HG03469 (cell line): ENCODE results near the gene ISY1.
"Not testable (repeated sequence)": the region's sequence is repeated elsewhere in the genome, so short reads cannot be mapped to it uniquely, and the experiment has no call there.

Experiments used
- ATAC-seq: cut with Tn5 transposase; IDR thresholded peaks from one replicate; pipeline ENCODE4 v1.9.1; 2021; ENCODE audit warnings: mild to moderate bottlenecking, moderate library complexity, moderate number of reproducible peaks; ENCODE audit not compliant: unreplicated experiment

Gene ISY1

DNA sequence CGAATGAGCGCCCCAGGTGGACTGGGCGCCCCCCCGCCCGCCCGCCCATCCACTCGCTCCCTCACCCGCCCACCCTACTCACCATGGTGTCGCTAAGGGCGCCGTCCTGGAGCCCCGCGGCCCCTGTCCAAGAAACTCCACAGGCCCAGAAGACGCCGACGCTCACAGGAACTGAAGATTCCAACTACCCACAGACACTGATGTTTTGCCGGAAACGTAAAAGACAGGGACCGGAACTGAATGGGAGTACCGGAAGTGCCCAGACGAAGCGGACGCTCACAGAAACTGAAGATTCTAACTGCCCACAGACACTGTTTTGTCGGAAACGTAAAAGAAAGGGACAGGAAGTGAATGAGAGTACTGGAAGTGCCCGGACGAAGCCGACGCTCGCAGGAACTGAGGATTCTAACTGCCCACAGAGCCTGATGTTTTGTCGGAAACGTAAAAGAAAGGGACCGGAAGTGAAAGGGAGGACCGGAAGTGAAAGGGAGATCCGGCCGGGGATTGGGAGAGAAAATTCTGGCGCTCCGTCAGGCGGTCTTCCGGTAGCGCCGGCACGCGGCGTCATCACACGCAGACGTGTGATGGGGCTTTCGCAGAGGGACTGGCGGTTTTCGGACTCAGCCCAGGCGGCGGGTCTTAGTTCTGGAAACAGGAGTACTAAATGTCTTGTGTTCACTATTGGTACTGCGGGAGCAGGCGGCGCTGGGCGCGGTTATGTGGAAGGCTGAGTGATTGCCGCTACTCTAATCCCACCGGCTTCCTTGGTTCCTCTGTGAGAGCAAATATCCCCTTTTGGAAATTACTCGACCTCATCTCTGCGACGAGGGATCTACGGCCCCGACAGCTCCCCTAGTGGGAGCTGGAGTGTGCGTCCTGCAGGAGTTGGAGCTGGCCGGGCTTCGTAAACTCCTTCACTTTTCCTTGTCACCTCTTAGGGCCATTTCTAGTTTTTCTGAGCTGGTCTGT lies at the start of gene ISY1:
Gene ISY1 (minus strand): TSS at position 173 of the 969 bp plus-strand sequence. CDS start 88 bp downstream, at position 85.
- ATAC-seq: peak; percentile 48

DNA sequence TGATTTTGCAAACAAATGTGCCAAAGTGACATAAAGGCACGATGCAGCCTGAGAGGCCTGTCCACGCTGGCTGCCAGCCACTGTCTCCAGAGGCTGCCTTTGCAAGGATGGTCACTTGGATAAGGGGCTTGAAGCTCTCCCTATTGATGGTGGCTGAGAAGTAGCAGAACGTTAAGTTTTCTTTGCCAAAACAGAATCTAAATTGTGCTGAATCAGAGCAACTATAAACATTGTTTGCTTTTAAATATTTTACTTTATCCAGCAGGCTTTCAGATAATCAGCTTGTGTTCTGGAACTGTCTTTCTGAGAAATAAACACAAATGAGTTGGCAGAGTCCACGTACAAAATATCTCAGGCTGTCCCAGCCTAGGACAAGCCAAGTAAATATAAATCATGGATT lies 46.6 kb upstream of the ISY1 start:
- no peak for ATAC-seq

DNA sequence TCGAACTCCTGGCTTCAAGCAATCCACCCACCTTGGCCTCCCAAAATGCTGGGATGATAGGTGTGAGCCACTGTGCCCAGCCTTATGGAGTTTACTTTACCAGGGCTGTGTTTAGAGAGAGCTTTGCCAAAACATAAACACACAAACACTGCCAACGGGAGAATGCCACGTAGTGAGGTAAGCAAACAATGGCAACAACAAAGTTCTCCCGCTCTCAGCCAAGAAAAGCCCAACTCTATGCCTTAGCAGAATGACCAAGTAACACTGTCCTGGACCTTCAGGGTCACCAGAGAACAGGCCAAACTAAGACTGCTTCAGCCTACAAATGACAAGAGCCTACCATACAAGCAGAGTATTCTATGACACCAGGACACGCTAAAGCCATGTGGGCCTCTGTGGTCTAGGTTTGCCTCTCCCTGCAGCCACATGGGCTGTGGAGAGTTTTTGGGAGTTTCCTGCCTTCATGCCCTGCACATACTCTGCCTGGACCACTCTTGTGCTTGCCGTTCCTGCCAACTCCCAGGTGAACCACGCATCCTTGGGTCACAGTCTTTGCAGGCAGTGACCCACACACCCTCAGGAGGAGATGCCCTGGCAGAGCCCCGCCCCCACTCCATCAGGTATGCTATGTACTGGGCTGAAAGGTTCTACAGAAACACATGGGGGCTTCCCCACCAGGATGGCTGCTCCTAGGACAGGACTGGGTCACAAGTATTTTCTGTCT lies 44.4 kb upstream of the ISY1 start:
- no peak for ATAC-seq

DNA sequence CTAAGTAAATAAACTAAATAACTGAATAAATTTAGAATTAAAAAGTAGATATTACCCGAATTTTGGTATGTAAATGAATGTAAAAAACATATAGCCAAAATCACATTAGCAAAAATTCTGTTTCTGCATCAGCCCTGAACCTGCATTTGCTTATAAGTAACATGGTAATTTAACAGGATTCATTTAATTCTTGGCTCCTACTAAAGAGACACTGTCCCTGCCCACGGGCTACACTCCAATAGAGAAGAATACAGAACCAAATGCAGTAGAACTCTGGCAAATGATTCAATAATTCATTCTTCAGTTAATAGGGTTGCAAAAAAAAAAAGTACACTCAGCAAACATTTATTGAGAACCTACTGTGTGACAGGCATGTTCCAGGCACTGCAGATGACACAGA lies 43.6 kb upstream of the ISY1 start:
- ATAC-seq: no peak

DNA sequence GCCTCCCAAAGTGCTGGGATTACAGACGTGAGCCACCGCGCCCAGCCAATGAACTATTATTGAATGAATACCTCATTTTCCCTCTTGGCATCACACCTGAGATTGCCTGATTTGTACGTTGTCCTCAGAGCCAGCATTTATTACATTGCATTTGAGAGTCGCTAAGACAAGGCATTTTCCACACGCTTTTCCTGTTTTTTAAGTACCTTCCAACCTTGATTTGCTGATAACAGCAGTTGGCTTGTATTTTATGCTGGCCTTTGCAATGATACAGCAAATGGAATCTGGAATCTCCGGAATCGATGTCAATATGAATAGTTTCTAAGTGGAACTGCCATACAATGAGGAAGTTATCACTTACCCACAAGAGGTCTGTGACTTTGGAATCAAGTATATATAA lies 38.5 kb upstream of the ISY1 start:
- no peak for ATAC-seq

DNA sequence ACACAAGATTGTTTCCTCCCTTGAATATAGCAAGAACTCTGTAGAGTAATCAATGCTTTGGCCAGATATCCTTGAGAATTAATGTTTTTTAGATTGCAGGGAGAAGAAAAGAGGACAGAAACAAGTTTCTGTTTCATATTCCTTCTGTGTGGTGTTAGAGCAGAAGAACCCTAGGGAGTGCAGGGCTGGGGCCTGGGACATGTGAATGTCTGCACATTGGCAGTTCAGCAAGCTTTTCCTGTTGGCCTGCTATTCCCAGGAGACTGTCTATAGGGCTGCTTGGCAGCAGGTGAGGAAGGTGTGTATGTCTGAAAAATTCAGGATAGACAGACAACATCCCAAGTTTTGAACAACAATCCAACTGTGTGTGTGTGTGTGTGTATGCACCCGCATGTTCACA lies 36.5 kb upstream of the ISY1 start:
- ATAC-seq: no peak

DNA sequence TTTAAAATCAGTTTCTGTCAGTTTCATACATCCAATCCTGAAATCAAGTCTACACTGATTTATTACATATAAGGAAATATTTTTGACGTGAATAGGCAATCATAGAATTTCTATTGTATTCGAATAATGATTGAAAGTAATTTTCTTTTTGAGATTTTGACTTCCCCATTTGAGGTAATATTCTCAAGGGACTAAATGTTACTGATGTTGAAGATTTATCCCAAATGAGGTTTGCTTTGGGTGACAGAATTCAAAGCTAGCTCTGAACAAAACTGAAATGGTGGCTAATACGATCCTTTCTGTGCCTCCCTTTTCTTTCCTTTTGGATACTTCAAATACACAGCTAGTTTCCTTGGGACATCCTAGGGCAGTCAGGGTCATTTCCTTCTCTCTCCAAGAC lies 35.7 kb upstream of the ISY1 start:
- no peak for ATAC-seq

DNA sequence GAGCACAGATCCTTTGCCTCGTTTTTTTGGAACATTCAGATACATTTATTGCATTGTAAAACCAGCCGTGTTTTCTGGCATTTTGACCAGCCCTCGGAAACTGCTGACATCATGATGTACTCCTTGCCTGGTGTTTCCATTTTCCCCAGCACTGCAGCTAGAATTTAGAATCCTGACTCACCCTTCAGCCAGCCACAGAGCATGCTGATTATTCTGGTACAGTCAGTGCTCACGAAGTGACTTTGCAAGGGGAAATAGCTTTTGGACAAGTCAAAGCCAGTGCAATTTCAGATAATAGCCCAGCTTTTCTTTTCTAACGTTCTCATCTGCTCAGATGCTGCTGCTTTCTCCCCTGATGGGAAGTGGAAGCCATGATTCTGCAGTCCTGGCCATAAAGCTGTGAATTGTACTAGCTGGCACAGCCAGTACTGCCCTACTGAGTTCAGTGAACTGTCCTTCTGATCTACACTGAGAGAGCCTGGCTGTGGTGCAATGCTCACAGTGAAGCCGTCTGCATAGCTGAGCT lies 34.9 kb upstream of the ISY1 start:
- ATAC-seq: no peak

DNA sequence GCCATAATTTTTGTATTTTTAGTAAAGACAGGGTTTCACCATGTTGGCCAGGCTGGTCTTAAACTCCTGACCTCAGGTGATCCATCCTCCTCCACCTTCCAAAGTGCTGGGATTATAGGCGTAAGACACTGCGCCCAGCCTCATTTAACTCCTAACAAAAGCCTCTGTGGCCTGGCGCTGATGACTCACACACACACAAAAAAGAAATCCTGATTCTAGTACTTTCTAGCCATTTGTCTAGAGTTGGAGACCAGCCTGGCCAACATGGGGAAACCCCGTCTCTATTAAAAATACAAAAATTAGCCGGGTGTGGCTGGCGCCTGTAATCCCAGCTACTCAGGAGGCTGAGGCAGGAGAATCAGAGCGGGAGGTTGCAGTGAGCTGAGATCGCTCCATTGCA lies 28.9 kb upstream of the ISY1 start:
- not testable (repeated sequence) for ATAC-seq

DNA sequence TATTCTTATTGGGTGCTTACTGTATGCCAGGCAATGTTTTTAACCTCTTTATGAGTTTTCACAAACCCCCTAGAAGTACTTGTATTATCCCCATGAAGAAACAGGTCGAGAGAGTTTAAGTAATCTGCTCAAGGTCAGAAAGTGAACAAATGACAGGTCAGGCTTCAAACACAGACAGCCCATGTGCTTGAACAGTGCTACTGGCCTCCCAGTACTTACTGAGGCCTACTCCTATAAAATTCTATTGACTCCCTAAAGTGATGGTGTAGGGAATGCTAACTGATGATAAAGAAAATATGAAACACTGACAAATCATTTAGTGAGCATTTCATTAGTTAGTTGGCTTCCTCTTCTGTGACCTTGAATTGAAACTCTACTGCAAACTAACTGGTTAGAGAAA lies 27.0 kb upstream of the ISY1 start:
- no peak for ATAC-seq

DNA sequence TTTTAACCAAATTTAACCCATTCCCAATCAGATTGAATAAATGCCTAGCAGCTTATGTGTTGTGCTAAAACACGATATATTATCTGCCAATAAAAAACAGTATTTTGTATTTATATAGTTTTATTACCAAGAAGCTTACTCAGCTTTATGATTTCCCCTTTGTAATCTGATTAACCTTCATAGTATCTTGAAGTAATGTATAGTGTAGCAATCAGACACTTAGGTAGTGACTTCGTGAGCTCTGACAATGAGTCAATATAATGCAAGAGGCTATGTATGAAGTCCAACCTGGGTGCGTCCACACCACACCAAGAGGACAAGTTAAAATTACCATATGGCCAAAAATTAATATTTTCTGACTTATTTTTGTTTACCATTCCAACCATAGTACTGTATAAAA lies 24.9 kb upstream of the ISY1 start:
- no peak for ATAC-seq

DNA sequence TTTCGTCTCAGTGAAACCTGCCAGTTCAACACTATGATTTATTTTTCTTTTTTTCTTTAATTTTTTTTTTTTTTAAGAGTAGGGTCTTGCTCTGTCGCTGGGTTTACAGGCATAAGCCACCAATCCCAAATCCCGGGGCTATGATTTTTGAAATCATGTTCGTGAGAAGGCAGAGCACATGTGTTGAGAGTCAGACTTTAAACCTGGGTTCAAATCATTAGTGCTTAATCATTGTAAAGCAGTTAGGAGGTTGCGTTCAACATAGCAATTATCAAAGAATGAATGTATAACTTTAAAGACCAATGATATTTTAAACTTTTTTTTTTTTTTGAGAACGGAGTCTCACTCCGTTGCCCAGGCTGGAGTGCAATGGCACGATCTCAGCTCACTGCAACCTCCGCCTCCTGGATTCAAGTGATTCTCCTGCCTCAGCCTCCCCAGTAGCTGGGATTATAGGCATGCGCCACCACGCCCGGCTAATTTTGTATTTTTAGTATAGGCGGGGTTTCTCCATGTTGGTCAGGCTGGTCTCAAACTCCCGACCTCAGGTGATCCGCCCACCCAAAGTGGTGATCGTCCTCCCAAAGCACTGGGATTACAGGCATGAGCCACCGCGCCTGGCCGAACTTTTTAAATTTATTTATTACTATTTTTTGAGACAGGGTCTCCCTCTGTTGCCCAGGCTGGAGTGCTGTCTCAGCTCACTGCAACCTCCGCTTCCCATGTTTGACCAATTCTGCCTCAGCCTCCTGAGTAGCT lies 24.1 kb upstream of the ISY1 start:
- not testable (repeated sequence) for ATAC-seq

DNA sequence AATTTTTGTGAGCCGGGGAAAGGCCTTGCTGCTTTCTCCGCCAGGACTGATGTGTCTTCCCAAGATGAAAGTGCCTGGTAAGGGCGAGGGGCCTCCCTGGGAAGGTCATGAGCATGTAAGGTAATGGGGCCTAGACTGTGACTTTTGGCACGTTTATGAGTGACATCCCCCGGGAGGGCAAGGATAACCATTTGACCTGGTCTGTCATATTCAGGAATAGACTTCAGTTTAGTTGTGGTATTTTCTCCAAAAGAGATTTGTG lies 23.5 kb upstream of the ISY1 start:
- ATAC-seq: no peak

DNA sequence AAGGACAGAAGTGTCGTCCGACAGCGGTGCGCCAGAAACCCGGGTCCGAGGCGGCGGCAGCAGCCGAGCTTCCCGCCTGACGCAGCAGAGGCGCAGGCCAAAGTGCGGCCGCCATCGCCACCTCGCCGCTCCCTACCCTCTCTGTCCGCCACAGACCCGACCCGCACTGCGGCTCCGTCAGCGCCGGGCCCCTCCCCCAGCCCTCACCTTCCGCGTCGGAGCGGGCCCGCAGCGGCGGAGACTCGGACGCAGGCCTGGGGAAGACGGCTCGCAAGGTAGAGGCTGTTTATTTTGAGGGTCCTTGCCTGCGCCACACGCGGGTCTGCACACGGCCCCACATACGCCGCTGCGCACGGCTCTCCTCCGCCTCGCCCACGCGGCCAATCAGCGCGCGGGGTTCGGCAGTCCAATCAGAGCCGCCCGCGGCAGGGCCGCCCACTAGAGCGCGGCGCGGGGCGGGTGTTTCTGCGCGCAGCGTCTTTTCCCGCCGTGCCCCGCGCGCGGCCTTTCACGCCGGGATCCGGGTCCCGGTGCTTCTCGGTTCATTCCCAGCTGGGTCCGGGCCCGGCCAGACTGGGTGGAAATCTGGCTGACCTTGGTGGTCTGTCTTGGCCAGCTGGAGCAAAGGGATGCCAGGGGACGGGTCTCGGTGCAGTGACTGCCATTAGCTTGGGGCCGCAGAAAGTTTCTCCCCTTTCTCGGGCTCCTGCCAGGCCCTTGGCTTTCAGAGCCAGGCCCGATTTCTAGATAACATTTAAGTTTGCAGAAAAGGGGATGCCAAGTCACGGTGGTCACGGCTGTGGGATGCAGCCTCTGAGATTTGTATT lies 22.9 kb upstream of the ISY1 start, which contains the start of gene CNBP:
Gene CNBP (minus strand): TSS at position 328 of the 827 bp plus-strand sequence. CDS start 12,139 bp downstream, outside the sequence.
- peak; percentile 76 for ATAC-seq

DNA sequence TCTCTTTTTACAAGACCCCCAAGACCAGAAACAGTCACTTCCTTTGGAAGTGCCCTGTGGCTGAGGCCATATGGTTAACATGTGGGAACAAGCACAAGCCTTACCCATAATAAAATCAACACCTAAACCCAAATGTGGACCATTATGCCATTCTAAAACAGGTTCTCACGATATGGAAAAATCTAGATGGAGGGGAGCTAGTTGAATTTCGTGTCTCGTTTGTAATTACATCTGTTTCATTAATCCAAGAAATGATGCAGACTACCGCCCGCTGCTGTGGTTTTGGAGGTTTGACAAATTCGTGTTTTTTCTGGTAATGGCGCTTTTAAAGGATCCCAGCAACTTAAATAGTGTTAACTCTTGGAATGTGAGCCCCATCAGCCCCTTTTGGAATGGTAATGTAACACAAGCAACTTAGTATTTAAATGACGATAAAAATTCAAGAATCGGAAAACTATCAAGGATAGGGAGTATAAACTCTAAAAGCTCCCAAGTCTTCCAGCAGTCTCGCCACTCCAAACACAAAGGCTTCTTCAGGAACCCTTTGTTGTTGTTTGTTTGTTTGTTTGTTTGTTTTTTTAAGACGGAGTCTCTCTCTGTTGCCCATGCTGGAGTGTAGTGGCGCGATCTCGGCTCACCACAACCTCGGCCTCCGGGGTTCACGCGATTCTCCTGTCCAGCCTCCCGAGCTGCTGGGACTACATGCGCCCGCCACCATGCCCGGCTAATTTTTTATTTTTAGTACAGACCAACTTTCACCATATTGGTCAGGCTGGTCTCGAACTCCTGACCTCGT lies 21.7 kb upstream of the ISY1 start:
- ATAC-seq: no peak

DNA sequence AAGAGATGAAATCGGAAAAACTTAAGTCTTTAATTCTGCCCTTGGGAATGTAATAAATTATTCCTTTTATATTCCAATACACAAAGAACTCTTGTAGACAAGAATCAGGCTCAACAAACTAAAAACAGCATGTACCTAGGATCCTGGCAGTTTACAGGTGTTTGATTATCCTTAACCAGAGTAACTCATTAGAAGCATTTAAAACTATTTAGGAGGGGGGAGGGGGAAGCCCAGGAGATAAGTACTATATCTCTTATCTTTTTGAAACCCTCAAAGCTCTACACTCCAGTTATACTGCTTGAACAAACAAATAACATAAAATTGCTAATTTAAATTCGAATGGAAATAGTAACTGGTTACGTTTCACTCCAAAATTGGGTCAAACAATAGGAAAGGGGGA lies 21.0 kb upstream of the ISY1 start:
- ATAC-seq: no peak

DNA sequence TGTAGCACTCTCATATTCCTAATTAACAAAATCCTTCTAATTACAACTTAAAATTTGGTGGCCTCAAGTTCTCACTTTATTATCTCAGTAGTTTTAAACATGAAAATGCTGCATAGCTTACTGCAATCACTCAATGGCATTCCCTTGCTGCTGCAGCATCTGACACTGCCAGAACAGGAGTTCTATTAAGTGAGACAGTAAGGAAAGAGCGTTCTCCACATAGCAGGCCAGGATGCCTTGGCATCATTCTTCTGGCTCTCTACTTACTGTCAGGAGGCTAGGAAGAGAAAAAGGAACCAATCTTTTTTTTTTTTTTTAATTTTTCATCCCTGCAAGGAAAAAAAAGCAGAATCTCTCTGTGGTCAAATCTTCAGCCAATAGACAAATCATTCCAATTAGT lies 19.6 kb upstream of the ISY1 start:
- ATAC-seq: no peak

DNA sequence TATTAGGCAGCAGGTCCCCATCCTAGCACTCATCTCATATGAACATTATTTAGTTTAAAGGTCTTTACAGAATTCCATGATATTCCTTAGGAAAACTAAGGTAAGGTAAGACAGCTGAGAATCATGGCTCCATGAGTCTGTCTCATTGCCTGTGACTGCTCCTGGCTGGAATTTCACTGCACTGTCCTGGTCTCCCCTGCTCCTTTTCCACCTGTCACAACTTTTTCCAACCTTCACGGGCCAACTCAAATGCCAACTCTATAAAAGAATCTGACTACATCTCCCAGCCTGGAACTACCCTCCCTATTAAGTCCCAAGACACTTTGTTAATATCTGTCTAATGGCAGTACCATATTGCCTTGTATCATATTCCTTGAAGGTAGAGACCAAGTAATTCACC lies 15.2 kb upstream of the ISY1 start:
- no peak for ATAC-seq

DNA sequence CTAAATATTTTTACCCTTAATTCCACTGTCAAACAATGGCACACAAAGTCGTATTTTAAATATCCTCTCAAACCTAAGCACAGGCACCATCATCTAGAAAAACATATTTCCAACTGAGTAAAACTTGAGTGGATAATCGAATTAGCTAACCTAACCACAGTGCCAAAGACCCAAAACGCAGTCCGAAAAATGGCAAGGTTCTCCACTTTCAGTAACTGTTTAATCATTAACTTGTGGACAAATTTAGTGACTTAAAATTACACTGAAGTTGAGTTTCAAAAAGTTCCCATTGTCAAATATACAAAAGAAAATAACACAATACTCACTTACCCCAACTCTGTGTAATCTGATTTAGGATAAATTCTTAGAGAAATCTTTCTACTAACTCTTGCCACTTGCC lies 12.9 kb upstream of the ISY1 start:
- no peak for ATAC-seq

DNA sequence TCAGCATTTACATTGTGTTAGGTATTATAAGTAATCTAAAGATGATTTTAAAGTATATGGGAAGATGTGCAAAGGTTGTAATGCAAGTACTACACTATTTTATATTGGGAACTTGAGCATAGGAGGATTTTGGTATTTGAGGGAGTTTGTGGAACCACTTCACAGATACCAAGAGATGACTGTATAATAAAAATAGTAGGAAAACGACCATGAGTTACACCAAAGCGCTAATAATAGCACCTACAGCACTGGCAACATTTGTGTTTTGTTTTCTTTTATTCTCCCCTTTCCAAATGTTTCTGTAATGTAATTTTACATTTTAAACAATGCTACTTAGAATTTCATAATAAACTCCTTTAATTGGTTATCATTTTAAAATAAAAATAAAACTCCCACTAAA lies 12.3 kb upstream of the ISY1 start:
- no peak for ATAC-seq
